HG03439 (cell line): ENCODE data around the gene JSRP1.
A peak's percentile ranks its signal among the peaks of the same experiment; 100 is the strongest.
"Not testable (repeated sequence)": the region's sequence is repeated elsewhere in the genome, so short reads cannot be mapped to it uniquely, and the experiment has no call there.

Experiments used
- ATAC-seq: cut with Tn5 transposase; IDR thresholded peaks from one replicate; pipeline ENCODE4 v1.9.1; 2021; ENCODE audit warnings: mild to moderate bottlenecking, moderate library complexity; ENCODE audit not compliant: unreplicated experiment

JSRP1 gene

GRCh38 chr19:2282062-2282861, 26.0 kb upstream of the JSRP1 start, which contains the start of gene PEAK3:
Gene PEAK3, minus strand, starts transcription at chr19:2282175. Its CDS starts 1,244 bp downstream, at chr19:2280931.
- ATAC-seq, result no peak

DNA sequence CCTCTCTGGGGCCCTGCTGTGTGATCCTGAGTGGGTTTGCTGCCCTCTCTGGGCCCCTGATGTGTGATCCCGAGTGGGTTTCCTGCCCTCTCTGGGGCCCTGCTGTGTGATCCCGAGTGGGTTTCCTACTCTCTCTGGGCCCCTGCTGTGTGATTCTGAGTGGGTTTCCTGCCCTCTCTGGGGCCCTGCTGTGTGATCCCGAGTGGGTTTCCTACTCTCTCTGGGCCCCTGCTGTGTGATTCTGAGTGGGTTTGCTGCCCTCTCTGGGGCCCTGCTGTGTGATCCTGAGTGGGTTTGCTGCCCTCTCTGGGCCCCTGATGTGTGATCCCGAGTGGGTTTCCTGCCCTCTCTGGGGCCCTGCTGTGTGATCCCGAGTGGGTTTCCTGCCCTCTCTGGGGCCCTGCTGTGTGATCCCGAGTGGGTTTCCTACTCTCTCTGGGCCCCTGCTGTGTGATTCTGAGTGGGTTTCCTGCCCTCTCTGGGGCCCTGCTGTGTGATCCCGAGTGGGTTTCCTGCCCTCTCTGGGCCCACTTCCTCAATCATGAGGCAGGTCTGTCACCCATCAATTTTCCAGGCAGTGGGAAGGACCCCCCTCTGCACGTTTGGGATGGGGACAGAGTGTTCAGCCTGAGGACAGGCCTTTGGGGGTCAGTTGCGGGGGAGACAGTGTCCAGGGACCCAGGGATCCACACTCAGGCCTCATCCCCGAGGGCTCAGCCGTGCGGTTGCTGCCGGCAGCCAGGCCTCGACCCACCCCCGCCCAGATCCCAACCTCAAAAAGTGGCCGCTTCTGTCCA, 25.2 kb upstream of the JSRP1 start:
- ATAC-seq, result not testable (repeated sequence)

DNA sequence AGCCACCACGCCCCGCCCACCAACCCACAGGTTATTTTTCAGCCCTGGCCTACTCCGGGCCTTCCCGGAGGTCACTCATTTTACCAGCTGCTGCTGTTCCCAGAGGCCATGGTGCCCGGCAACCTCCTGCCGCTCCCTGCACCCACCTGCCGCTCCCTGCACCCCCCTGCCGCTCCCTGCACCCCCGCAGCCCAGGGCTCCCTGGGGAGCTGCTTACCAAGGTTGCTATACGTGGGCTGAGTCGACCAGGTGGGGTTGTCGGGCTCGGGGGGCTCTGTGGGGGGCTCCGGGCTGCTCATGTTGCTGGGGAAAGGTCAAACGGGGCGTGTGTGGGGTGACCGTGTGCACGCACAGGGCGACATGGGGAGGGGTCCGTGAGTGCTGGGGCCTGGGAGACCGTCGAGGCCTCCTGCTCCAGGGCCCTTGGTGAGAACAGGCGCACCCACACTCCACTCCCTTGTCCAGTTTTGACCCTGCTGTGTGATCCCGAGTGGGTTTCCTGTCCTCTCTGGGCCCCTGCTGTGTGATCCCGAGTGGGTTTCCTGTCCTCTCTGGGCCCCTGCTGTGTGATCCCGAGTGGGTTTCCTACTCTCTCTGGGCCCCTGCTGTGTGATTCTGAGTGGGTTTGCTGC, 24.5 kb upstream of the JSRP1 start:
- ATAC-seq, result no peak

- no peak for ATAC-seq
Measured at GRCh38 chr19:2278459-2279158, 22.4 kb upstream of the JSRP1 start.

DNA sequence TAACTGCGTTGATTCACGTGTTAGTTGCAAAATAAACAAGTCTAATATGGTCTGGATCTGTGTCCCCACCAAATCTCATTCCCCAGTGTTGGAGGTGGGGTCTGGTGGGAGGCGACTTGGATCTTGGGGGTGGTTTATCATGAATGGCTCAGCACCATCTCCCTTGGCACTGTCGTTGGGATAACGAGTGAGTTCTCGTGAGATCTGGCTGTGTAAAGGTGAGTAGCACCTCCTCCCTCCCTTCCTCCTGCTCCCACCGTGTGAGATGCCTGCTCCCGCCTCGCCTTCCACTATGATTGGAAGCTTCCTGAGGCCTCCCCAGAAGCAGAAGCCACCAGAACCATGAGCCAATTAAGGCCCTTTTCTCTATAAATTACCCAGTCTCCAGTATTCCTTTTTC, 20.9 kb upstream of the JSRP1 start:
- ATAC-seq, result no peak

DNA sequence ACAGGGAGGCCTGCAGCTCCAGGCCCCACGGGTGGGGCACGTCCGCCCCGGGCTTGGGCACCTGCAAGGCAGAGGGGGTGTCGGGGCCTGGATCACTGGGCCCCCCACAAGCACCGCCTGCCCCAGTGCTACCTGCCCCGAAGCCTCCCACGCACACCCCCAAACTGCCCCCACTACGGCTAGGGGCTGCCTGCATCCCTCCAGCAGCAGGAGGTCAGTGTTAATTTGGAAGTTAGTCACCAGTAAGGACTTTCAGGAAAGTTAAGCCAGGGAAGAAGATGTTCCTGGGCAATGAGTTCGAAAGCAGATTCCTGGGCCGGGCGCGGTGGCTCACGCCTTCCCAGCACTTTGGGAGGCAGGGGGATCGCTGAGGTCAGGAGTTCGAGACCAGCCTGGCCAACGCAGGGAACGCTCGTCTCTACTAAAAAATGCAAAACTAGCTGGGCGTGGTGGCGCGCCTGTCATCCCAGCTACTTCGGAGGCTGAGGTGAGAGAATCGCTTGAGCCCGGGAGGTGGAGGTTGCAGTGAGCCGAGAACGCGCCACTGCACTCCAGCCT, 20.3 kb upstream of the JSRP1 start:
- no peak for ATAC-seq

- ATAC-seq, result no peak
Measured at GRCh38 chr19:2275588-2276428, 19.6 kb upstream of the JSRP1 start.

DNA sequence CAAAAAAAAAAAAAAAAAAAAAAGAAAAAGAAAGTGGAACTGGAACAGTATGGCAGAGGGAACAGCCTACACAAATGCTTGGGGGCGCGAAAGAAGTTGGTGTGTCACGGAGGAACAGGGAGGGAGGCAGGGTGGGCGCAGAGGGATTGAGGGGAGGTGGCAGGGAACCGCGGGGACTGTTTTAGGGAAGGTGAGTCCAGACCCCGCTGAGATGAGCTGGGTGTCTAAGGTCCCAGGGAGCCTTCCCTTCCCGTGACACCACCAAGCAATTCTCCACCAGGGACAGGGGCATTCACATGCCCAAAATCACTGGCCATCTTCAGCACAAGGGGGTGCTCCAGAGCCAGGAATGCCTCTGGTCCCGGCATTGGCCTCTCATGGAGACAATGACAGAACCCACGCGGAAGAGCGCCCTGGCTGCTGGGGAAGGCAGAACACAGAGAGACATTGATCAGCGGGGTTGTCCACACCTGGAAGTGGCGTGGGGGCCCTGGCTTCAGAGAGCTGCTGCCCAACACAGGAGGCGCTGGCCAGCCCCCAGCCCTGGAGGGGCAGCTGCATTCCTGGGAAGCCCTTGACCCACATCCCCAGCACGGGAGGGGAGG, 18.8 kb upstream of the JSRP1 start:
- no peak for ATAC-seq

DNA sequence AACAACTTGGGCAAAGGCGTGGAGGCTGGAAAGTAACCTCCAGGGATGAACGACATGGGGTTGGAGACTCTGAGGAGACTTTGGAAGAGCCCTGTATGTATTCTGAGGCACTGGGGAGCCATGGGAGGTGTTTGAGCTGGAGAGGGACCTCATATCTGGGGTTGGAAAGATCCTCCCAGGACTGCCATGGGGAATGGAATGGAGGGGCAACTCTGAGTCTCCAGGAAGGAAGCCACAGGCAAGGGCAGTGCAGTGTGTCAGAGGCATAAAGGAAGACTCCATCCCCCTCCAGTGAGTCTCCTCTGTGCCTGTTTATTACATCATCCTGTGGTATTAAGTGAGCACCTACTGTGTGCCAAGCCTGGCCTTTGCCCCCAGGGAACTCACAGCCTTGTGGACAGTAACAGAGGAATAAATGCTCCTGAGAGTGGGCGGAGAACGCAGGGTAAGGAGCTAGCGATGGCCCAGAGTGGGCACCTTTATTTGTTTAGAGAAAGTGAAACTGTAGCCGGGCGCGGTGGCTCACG, 18.0 kb upstream of the JSRP1 start:
- ATAC-seq, result no peak

DNA sequence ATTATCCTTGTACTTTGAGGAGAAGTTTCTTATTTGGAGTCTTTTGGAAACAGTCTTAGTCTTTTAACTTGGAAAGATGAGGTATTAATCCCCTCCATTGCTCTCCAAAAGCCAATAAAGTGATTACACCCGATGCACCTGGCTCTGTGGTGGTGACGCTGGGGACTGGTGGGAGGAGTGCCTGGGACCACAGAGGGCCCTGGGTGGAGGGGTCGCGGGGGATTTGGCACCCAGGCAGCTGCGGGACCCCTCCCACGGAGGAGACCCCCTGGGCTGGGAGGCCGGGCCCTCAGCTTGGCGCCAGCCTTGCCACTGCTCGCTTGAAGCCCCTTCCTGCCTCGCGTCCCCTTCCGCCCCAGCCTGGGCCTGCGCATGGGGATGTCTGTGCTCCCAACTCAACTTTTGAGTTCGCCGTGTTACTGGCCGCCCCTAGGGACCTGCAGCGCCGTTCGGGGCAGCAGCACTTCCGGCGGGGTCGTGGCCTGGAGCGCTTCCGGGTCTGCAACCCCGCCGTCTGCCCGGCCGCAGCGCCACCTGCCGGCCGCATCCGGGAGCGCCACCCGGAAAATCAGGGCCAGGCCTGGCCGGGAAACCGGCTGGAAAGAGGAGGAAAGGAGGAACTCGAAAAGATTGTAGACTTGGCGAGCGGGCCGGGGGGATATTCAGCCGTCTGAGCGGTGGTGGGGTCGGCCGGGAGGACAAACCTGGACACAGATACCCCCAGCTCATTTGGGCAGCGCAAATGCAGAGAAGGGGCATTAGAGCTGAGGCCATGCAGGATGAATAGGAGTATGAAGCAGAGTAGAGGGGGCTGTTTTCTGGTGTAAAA, 17.4 kb upstream of the JSRP1 start:
- no peak for ATAC-seq

GRCh38 chr19:2271234-2272103, 15.3 kb upstream of the JSRP1 start:
- ATAC-seq, result no peak

GRCh38 chr19:2270423-2271233, 14.4 kb upstream of the JSRP1 start:
- ATAC-seq, result no peak

GRCh38 chr19:2270157-2270422, 13.9 kb upstream of the JSRP1 start:
- ATAC-seq, result no peak

GRCh38 chr19:2269244-2270156, 13.3 kb upstream of the JSRP1 start:
- ATAC-seq, result peak; percentile 52

DNA sequence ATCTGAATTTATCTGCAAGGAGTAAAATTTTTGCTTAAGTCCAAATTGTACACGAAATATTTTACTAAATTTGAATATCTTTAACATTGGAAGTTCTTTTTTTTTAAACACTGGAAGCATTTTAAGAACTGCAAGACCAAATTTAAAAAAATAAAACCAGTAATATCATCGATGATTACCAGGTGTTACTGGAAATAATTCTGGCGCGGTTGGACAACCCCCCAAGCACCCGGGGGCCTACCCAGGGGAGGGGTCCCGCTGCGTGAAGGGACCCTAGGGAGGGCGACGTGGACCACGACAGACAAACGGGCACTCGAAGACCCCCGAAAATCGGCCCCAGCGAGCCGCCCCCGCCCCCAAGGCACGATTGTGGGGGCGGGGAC, 12.6 kb upstream of the JSRP1 start:
- no peak for ATAC-seq

GRCh38 chr19:2268480-2268830, 12.2 kb upstream of the JSRP1 start:
- no peak for ATAC-seq
